GM18505 (cell line): ENCODE results near the gene IPO5.
"Not testable (repeated sequence)": the region's sequence is repeated elsewhere in the genome, so short reads cannot be mapped to it uniquely, and the experiment has no call there.

Experiments used
- ATAC-seq: cut with Tn5 transposase; IDR thresholded peaks from one replicate; pipeline ENCODE4 v1.9.1; 2021; ENCODE audit not compliant: unreplicated experiment
- POLR2A ChIP-seq: IDR thresholded peaks from 4 replicates; pipeline ENCODE4 v1.6.1; 2011; ENCODE audit warnings: borderline replicate concordance; ENCODE audit not compliant: insufficient read depth, insufficient read length; ENCODE audit errors: extremely low read depth

Gene IPO5

GRCh38 chr13:97975280-97975847 is 21.9 kb downstream of the IPO5 start:
- ATAC-seq = no peak
- TF ChIP-seq POLR2A = no peak

GRCh38 chr13:97975848-97976609 is 22.6 kb downstream of the IPO5 start:
- TF ChIP-seq POLR2A = peak; percentile 86
- ATAC-seq = peak; percentile 90

GRCh38 chr13:97976610-97977521 is 23.4 kb downstream of the IPO5 start:
- peak; percentile 34 for ATAC-seq
- no peak for TF ChIP-seq POLR2A

- ATAC-seq = no peak
- TF ChIP-seq POLR2A = no peak
Measured at GRCh38 chr13:97977982-97978381, 24.5 kb downstream of the IPO5 start.

GRCh38 chr13:97978651-97979050 is 25.2 kb downstream of the IPO5 start:
- no peak for TF ChIP-seq POLR2A
- ATAC-seq = no peak

GRCh38 chr13:97979051-97979450 is 25.6 kb downstream of the IPO5 start:
- no peak for ATAC-seq
- TF ChIP-seq POLR2A = no peak

GRCh38 chr13:97979556-97979955 is 26.1 kb downstream of the IPO5 start:
- ATAC-seq = no peak
- TF ChIP-seq POLR2A = no peak

GRCh38 chr13:97982286-97982685 is 28.8 kb downstream of the IPO5 start:
- no peak for ATAC-seq
- TF ChIP-seq POLR2A = no peak

- ATAC-seq = peak; percentile 81
- no peak for TF ChIP-seq POLR2A
Measured at GRCh38 chr13:97986835-97987234, 33.4 kb downstream of the IPO5 start.

GRCh38 chr13:97999653-98000052 is 46.2 kb downstream of the IPO5 start:
- no peak for TF ChIP-seq POLR2A
- ATAC-seq = no peak

GRCh38 chr13:98004107-98004506 is 50.6 kb downstream of the IPO5 start:
- no peak for TF ChIP-seq POLR2A
- ATAC-seq = no peak

- not testable (repeated sequence) for ATAC-seq
Measured at GRCh38 chr13:98004997-98005396, 51.5 kb downstream of the IPO5 start.

GRCh38 chr13:98007001-98007400 is 53.5 kb downstream of the IPO5 start:
- TF ChIP-seq POLR2A = no peak
- ATAC-seq = no peak
